K562 treated with DMSO at 1 percent for 4 hours (cell line): ENCODE data around the gene SPPL2B. TPM values are rescaled to one million over a fixed set of nuclear protein-coding genes. Genes with fewer than 3 reads are reported as not detected.

Source experiments
- total RNA-seq: library from RNA; unstranded; fragments of 300-600 nt; gene quantifications from 2 replicates; pipeline ENCODE4 v1.2.3, GENCODE V29; 2022; ENCODE audit not compliant: insufficient read depth

The SPPL2B gene, protein sequence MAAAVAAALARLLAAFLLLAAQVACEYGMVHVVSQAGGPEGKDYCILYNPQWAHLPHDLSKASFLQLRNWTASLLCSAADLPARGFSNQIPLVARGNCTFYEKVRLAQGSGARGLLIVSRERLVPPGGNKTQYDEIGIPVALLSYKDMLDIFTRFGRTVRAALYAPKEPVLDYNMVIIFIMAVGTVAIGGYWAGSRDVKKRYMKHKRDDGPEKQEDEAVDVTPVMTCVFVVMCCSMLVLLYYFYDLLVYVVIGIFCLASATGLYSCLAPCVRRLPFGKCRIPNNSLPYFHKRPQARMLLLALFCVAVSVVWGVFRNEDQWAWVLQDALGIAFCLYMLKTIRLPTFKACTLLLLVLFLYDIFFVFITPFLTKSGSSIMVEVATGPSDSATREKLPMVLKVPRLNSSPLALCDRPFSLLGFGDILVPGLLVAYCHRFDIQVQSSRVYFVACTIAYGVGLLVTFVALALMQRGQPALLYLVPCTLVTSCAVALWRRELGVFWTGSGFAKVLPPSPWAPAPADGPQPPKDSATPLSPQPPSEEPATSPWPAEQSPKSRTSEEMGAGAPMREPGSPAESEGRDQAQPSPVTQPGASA
- total RNA-seq, result 63.0 and 78.0 TPM in 2 replicates

DNA sequence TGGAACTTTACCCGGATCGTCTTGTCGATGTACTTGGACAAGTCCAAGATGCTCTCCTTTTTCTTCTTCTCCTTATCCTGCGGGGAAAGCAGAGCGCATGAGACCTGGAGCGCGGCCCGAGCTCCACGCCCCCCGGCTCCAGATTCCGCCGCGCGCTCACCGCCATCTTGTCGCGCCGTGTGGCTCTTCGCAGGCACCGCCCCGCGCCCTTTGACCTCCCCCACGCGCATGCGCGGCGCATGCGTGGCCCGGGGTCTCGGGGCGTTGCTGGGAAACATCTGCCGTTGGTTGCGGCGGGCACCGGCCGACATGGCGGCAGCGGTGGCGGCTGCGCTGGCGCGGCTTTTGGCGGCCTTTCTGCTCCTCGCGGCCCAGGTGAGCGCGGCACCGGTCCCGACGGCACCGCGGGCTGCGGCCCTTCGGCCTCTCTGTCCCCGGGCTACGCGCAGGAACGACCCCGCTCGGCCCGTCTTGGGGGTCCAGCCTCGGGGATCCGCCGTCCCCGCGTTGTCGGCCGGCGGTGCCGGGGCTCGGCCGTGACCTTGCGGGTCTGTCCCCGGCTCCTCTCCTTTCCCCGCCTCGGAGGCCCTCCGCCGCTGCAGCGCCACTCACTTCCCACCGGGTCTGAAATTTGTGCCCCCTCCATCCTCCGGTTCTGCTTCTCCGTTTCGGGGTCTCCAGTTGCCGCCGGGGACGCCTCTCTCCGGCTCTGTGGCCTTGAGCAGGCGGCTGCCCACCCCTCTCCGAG is at the start of gene SPPL2B, which contains the start of gene LSM7:
Gene SPPL2B, plus strand, starts transcription at position 284 of the 748 bp plus-strand sequence. Its CDS starts 26 bp downstream, at position 310.
Gene LSM7, minus strand, starts transcription at position 186 of the 748 bp plus-strand sequence. Its CDS starts 20 bp downstream, at position 166.

DNA sequence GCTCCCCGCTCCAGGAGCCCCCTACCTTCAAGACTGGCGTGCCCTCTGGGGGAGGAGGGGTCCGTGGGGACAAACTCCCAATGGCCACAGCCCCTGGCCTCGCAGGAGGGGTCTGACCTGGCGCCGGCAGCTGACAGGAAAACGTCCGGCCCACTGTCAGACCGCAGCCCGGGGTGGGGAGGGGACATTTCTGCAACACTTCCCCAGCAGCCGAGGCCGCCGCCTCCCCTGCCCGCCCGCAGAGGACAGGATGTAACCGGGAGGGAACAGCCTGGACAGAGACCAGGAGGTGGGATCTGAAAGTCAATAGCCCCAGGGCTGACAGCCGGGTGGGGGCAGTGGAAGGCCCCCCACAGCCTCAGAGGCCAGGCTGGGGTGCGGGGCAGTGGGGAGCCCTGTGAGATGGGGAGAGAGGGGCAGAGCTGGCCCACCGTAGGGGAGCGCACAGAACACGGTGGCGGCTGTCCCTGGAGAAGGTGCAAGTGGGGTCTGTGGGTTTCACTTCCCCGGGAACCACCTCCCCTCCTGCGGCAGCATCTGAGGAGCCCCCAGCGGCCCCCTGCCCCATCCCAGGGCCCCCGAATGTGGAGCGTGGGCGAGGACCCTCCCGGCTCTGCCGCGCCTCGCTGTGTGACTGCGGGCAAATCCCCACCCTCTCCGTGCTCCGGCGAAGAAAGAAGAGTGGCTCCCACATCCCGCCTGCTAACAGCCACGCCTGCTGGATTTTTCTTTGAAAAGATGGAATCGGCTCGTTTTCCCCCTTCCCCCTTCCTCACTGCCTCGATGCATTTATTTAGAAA is 46.2 kb upstream of the SPPL2B start, which contains the start of gene PEAK3:
Gene PEAK3, minus strand, starts transcription at position 114 of the 800 bp plus-strand sequence. CDS start 1,244 bp downstream, outside the sequence.

DNA sequence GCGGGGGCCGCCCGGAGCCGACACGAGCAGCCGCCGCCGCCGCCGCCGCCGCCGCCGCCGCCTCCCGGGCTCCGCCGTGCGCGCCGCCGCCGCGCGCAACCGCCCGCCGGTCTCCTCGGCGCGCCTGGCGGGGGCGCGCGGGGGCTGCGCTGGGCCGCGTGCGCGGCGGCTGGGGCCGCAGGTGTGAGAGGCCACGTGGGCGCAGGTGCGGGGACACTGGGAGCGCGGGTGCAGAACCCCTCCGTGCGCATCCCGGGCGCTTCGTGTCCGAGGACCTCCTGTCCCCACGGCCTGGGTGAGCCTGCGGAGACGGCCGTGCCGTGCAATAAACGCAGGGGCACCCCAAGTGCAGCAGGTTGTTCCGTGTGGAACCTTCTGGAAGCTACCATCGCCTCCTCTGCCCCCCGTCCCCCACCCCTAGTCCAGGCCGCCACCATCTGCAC is 20.3 kb upstream of the SPPL2B start, which contains the start of gene LINGO3:
Gene LINGO3, minus strand, starts transcription at position 41 of the 443 bp plus-strand sequence. CDS start 16,378 bp downstream, outside the sequence.

GRCh38 chr19:2359992-2360685 is 31.7 kb downstream of the SPPL2B start, which contains the start of gene TMPRSS9:
TMPRSS9 (plus strand) TSS chr19:2360265; CDS start chr19:2389786, 29,521 bp downstream.

Other genes with a start within 250 kb of the SPPL2B start
- gene MOB3A, start 232.4 kb upstream of the SPPL2B start, total RNA-seq, result 9.4 and 12.8 TPM in 2 replicates
- 1.6 and 2.1 TPM in 2 replicates for gene IZUMO4, start 231.8 kb upstream of the SPPL2B start, total RNA-seq
- 105 and 113 TPM in 2 replicates for gene AP3D1, start 177.1 kb upstream of the SPPL2B start, total RNA-seq
- 33.4 and 48.5 TPM in 2 replicates for gene DOT1L, start 164.8 kb upstream of the SPPL2B start, total RNA-seq
- gene PLEKHJ1, start 92.4 kb upstream of the SPPL2B start, total RNA-seq, result 161 and 165 TPM in 2 replicates
- 91.7 and 92.4 TPM in 2 replicates for gene SF3A2, start 91.9 kb upstream of the SPPL2B start, total RNA-seq
- gene AMH, start 79.4 kb upstream of the SPPL2B start, total RNA-seq, result 29.5 and 37.7 TPM in 2 replicates
- gene JSRP1, start 72.3 kb upstream of the SPPL2B start, total RNA-seq, result not detected in 2 replicates
- gene PEAK3, start 46.5 kb upstream of the SPPL2B start, total RNA-seq, result not detected in 2 replicates
- 0.57 and 1.7 TPM in 2 replicates for gene LINGO3, start 20.5 kb upstream of the SPPL2B start, total RNA-seq
- 318 and 387 TPM in 2 replicates for gene LSM7, start 98 bp upstream of the SPPL2B start, total RNA-seq
- gene TMPRSS9, start 31.6 kb downstream of the SPPL2B start, total RNA-seq, result 0.39 and 1.7 TPM in 2 replicates
- 57.8 and 67.6 TPM in 2 replicates for gene TIMM13, start 98.9 kb downstream of the SPPL2B start, total RNA-seq
- 65.6 and 72.4 TPM in 2 replicates for gene LMNB2, start 128.3 kb downstream of the SPPL2B start, total RNA-seq
- 10.9 and 16.1 TPM in 2 replicates for gene GADD45B, start 147.4 kb downstream of the SPPL2B start, total RNA-seq